Measurements from ENCODE around the gene PTPRM.

The PTPRM gene

GRCh38 chr18:7566567-7567473 lies at the start of gene PTPRM:
Gene PTPRM, plus strand, starts transcription at chr18:7567316. Its CDS starts 503 bp downstream, at chr18:7567819.
- H3K9me3 Mint-ChIP-seq: peaks cover 5 to 6% of the 10 kb centered on the region in 2 donors
- peak; percentile 89 to 91 for ATAC-seq (replicated peaks)
- peaks cover 0 to 6% of the 10 kb centered on the region in 2 donors for H3K36me3 Mint-ChIP-seq
- peak; percentile 38 for DNase-seq
- H3K27me3 Mint-ChIP-seq: peaks cover 47 to 54% of the 10 kb centered on the region in 2 donors
- H3K4me1 Mint-ChIP-seq: peaks cover 0 to 2% of the 10 kb centered on the region in 2 donors
- no peak within 1 kb of the TSS for H3K27ac Mint-ChIP-seq
- H3K4me3 Mint-ChIP-seq: peak within 1 kb of the TSS; percentile 56 to 71

DNA sequence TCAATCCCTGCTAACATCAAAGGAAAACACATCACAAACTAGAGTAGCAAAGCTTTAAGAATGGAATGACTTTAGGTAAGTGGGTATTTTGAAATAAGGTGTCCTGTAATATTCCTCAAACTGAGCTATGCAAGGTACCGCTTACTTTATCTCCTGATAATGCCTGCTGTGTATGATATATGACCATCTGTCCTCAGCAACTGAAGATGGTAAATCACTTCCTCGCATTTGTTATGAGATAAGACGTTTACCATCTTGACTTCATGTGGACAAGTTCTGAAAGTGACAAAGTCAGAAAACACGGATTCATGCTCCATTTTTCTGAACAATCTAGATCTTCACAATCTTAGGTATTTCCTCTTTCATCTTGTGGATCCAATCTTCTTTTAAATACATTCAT lies 49.3 kb upstream of the PTPRM start:
- ATAC-seq (replicated peaks) (no peak), DNase-seq (no peak)
- Mint-ChIP-seq H3K36me3 (no peaks in the 10 kb centered on the region), H3K27ac (no peak overlapping the region), H3K4me1 (no peaks in the 10 kb centered on the region), H3K27me3 (no peaks in the 10 kb centered on the region), H3K4me3 (no peak overlapping the region), H3K9me3 (no peaks in the 10 kb centered on the region)

DNA sequence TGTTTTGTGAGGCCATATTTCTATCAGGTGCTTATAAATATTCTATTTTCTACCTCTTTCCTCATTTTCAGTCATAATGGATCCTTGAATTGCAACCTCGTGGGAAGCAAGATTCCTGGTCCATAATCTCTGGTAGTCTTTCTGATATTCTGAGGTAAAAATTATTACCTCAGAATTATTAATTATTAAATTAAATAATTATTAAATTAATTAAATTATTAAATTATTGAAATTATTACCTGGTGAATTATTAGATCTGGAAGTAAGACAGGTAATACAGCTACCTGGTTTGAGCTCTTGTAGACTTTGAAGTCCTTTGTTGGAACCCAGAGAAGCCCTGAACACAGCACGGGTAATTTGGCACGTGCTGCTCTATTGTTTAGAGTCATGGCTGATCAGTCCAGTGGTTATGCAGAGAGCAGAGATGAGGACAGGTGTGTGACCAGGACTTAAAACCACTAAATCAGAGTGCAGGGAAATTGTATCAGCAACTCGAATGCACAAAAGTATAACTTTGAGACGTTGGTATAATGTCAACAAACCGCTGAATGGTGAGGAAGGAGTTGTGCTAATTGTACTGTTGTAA lies 46.8 kb upstream of the PTPRM start:
- Mint-ChIP-seq H3K27ac (no peak overlapping the region), H3K9me3 (no peaks in the 10 kb centered on the region), H3K27me3 (peaks cover 0 to under 1% of the 10 kb centered on the region in 2 donors), H3K36me3 (no peaks in the 10 kb centered on the region), H3K4me3 (no peak overlapping the region), H3K4me1 (no peaks in the 10 kb centered on the region)
- ATAC-seq (replicated peaks): no peak
- no peak for DNase-seq

GRCh38 chr18:7521226-7521856 lies 45.8 kb upstream of the PTPRM start:
- no peaks in the 10 kb centered on the region for H3K4me1 Mint-ChIP-seq
- H3K27me3 Mint-ChIP-seq: peaks cover 0 to 4% of the 10 kb centered on the region in 2 donors
- DNase-seq: no peak
- H3K4me3 Mint-ChIP-seq: no peak overlapping the region
- no peaks in the 10 kb centered on the region for H3K36me3 Mint-ChIP-seq
- H3K9me3 Mint-ChIP-seq: no peaks in the 10 kb centered on the region
- ATAC-seq (replicated peaks): no peak
- no peak overlapping the region for H3K27ac Mint-ChIP-seq

DNA sequence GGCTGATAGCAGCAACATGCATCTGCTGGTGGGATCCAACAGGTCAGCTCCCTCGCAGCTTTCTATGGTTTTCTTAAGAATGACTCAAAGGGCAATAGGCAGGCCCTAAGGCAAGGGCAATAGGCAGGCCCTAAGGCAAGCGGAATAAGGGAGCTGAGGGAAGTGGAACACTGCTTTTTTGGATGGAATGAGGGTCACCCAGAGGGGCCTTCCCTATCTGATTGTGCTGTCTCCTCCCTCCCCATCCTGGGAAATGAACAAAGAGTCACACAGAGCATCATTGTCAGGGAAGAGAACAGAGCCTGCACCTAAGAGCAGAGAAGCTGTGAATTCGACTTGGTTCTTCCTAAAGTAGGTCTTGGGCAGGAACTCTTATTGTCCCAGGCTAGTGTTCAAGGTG lies 43.3 kb upstream of the PTPRM start:
- Mint-ChIP-seq H3K27me3 (peaks cover 0 to 4% of the 10 kb centered on the region in 2 donors), H3K36me3 (no peaks in the 10 kb centered on the region), H3K4me1 (no peaks in the 10 kb centered on the region), H3K4me3 (no peak overlapping the region), H3K27ac (no peak overlapping the region), H3K9me3 (no peaks in the 10 kb centered on the region)
- ATAC-seq (replicated peaks) (no peak), DNase-seq (no peak)

DNA sequence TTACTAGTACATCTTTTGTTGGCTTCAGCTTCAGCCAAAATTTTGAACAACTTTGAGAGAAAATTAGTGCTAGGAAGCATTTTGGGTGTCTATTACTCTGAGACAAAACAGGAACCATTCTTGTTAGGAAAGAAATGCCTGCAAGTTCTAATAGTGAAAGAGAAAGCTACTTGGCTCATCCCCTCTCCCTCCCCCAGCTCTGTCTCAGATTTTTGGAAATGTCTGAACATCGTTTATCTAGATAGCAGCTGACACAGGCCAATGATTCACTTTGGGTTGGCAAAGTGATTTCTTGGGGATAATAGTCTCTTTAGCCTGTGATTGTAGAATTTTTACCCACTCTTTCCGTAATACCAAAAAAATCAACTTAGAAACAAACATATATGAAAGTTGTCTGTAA lies 42.3 kb upstream of the PTPRM start:
- H3K27me3 Mint-ChIP-seq: peaks cover 0 to 4% of the 10 kb centered on the region in 2 donors
- H3K4me1 Mint-ChIP-seq: no peaks in the 10 kb centered on the region
- no peaks in the 10 kb centered on the region for H3K9me3 Mint-ChIP-seq
- no peak overlapping the region for H3K27ac Mint-ChIP-seq
- DNase-seq (no peak), ATAC-seq (replicated peaks) (no peak)
- H3K4me3 Mint-ChIP-seq: no peak overlapping the region
- no peaks in the 10 kb centered on the region for H3K36me3 Mint-ChIP-seq

DNA sequence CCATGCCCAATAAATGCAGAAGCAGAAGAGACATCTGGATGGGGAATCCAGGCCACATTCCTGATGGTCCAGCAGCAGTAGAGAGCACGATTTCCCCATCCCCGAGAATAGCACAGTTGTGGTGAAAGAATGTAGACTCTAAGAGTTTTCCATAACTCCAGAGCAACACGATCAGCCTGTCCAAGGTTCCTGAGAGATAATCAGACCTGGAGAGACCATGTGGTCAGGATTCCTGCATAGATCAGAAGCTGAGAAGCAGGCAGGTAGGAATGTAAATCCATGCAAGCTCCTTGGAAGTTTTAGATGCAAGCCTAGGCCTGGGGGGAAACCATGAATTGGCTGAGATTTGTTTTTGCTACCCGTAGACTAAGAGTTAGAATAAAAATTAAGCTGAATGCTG lies 34.2 kb upstream of the PTPRM start:
- no peak for DNase-seq
- ATAC-seq (replicated peaks): no peak
- no peaks in the 10 kb centered on the region for H3K4me1 Mint-ChIP-seq
- H3K4me3 Mint-ChIP-seq: no peak overlapping the region
- peaks cover 2 to 4% of the 10 kb centered on the region in 2 donors for H3K9me3 Mint-ChIP-seq
- H3K36me3 Mint-ChIP-seq: no peaks in the 10 kb centered on the region
- H3K27me3 Mint-ChIP-seq: no peaks in the 10 kb centered on the region
- no peak overlapping the region for H3K27ac Mint-ChIP-seq

- H3K27ac Mint-ChIP-seq: no peak overlapping the region
- no peak overlapping the region for H3K4me3 Mint-ChIP-seq
- H3K27me3 Mint-ChIP-seq: no peaks in the 10 kb centered on the region
- ATAC-seq (replicated peaks) (no peak), DNase-seq (no peak)
- no peaks in the 10 kb centered on the region for H3K4me1 Mint-ChIP-seq
- no peaks in the 10 kb centered on the region for H3K36me3 Mint-ChIP-seq
- peaks cover 3 to 5% of the 10 kb centered on the region in 2 donors for H3K9me3 Mint-ChIP-seq
Observed at GRCh38 chr18:7535436-7536205, 31.5 kb upstream of the PTPRM start.

DNA sequence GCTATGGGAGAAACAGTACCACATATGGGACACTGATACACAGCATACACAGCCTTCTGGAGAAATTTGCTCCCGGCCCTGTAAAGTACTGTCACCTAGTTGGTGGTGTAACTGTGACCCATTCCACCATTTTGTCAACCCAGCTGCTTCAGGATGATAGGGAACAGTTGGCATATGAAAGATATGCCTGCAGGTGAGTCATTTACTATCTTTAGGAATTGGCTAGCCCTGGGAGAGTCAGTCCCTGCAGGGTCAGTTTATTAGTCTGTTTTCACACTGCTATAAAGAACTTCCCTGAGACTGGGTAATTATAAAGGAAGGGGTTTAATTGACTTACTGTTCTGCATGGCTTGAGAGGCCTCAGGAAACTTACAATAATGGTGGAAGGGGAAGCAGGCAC lies 30.0 kb upstream of the PTPRM start:
- ATAC-seq (replicated peaks) (no peak), DNase-seq (no peak)
- no peaks in the 10 kb centered on the region for H3K36me3 Mint-ChIP-seq
- no peaks in the 10 kb centered on the region for H3K4me1 Mint-ChIP-seq
- no peaks in the 10 kb centered on the region for H3K27me3 Mint-ChIP-seq
- H3K4me3 Mint-ChIP-seq: no peak overlapping the region
- no peak overlapping the region for H3K27ac Mint-ChIP-seq
- peaks cover 3 to 5% of the 10 kb centered on the region in 2 donors for H3K9me3 Mint-ChIP-seq

DNA sequence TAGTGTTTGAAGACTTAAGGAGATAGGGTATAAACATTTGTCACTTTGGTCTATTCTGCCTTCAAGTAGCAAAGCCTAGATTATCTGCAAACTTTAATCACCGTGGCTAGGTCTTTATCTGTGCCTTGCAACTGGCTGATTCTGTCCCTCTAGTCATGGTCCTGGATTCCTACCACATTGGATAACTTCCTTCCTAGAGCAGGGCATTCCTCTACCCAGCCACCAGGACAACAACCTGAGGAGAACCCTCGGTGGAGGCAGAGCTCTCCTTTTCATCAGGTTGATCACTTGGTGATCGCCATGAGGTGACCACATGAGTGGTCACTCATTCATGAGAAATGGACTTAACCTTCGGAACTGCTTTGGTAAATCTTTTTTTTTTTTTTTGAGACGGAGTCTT lies 25.3 kb upstream of the PTPRM start:
- DNase-seq (no peak), ATAC-seq (replicated peaks) (no peak)
- H3K27me3 Mint-ChIP-seq: no peaks in the 10 kb centered on the region
- H3K4me3 Mint-ChIP-seq: no peak overlapping the region
- peaks cover 3 to 5% of the 10 kb centered on the region in 2 donors for H3K9me3 Mint-ChIP-seq
- no peak overlapping the region for H3K27ac Mint-ChIP-seq
- no peaks in the 10 kb centered on the region for H3K4me1 Mint-ChIP-seq
- H3K36me3 Mint-ChIP-seq: no peaks in the 10 kb centered on the region

DNA sequence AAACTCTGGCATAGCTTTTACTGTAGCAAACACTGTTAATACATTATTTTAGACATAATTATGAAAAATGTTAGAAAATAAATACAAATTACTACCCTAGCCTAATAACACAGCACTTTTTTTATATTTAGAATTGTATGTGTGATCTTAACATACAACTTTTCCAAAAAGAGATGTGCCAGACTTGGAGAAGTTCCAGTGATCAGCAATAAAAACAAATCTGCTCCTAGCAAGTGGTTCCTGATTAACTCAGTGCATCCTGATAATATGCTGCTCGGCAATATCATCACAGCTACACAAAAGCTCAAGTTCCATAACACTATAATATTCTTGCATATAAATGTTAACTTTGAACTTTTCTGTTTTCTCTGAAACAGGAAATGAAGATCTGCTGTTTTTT lies 22.4 kb upstream of the PTPRM start:
- DNase-seq (no peak), ATAC-seq (replicated peaks) (no peak)
- no peak overlapping the region for H3K4me3 Mint-ChIP-seq
- no peaks in the 10 kb centered on the region for H3K36me3 Mint-ChIP-seq
- no peaks in the 10 kb centered on the region for H3K27me3 Mint-ChIP-seq
- H3K9me3 Mint-ChIP-seq: no peaks in the 10 kb centered on the region
- H3K27ac Mint-ChIP-seq: no peak overlapping the region
- no peaks in the 10 kb centered on the region for H3K4me1 Mint-ChIP-seq

GRCh38 chr18:7545734-7546133 lies 21.4 kb upstream of the PTPRM start:
- ATAC-seq (replicated peaks) (no peak), DNase-seq (no peak)
- Mint-ChIP-seq H3K9me3 (no peaks in the 10 kb centered on the region), H3K4me3 (no peak overlapping the region), H3K27me3 (no peaks in the 10 kb centered on the region), H3K27ac (no peak overlapping the region), H3K36me3 (no peaks in the 10 kb centered on the region), H3K4me1 (no peaks in the 10 kb centered on the region)

DNA sequence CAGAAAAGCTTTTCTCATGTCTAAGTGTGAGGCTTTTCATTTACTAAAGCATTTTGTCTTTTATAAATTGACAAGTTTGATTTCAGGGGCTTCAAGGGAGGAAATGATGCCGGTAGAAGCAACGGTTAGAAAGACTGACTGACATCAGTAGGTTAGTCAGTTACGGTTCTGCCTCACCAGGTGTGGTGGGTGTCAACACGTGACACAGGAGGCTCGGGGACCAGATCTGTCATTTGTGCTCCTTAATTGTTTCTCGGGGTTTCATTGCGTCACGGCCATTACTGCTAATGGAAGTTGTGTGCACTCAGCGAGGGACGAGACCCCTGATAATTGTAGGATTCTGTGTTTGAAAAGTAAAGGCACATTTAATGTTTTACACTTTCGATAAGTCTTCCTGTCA lies 18.9 kb upstream of the PTPRM start:
- H3K27ac Mint-ChIP-seq: no peak overlapping the region
- no peaks in the 10 kb centered on the region for H3K9me3 Mint-ChIP-seq
- no peaks in the 10 kb centered on the region for H3K27me3 Mint-ChIP-seq
- H3K4me3 Mint-ChIP-seq: no peak overlapping the region
- no peak for DNase-seq
- no peaks in the 10 kb centered on the region for H3K36me3 Mint-ChIP-seq
- H3K4me1 Mint-ChIP-seq: no peaks in the 10 kb centered on the region
- ATAC-seq (replicated peaks): no peak

DNA sequence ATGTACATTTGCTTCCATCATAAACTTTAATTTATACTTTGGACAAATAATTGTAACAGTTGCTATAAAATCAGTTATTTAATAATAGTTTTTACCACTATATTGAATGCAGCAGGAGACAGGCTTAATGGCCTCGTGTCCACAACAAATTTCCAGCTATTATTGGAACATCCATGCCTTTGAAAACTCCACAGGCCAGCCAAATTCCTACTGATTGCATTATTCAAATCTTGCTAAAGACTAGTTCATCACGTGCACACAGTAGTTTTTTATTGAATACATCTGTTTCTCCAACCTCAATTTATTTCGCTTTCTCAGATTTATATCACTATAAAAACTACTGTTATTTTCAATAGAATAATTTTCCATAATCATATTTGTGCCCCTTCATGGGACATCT lies 18.4 kb upstream of the PTPRM start:
- Mint-ChIP-seq H3K9me3 (no peaks in the 10 kb centered on the region), H3K27ac (no peak overlapping the region), H3K4me1 (no peaks in the 10 kb centered on the region), H3K4me3 (no peak overlapping the region), H3K27me3 (no peaks in the 10 kb centered on the region), H3K36me3 (no peaks in the 10 kb centered on the region)
- ATAC-seq (replicated peaks): no peak
- no peak for DNase-seq
